HG02943 (cell line): ENCODE measurements around the gene TMEM178A.
"Not testable (repeated sequence)": the region's sequence is repeated elsewhere in the genome, so short reads cannot be mapped to it uniquely, and the experiment has no call there.

ENCODE experiments used
- ATAC-seq: cut with Tn5 transposase; IDR thresholded peaks from one replicate; pipeline ENCODE4 v1.9.1; 2021; ENCODE audit warnings: mild to moderate bottlenecking, low read depth, moderate library complexity; ENCODE audit not compliant: unreplicated experiment

Gene TMEM178A

GRCh38 chr2:39665811-39666490, at the start of gene TMEM178A:
Gene TMEM178A, plus strand, starts transcription at chr2:39665917. Its CDS starts 58 bp downstream, at chr2:39665975.
- no peak for ATAC-seq

DNA sequence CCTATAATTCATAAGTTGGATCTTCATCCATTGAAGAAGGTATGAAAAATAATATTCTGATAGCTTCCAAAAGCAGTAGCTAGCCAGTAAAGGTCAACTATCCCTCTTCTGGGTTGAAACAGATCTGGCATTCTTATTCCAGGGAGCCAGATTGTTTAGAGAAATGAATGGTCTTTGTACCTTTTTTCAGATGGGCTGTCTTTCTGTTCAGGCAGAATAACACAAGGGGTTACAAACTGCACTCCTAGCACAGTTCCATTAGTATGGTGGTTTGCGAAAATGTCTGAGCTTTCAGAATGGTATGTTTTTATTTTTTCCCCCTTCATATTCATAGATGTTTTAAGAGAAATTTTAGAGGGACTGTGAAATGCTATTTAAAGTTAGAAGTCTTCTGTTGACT, 47.5 kb upstream of the TMEM178A start:
- no peak for ATAC-seq

- ATAC-seq, result no peak
Observed at GRCh38 chr2:39618736-39619135, 47.0 kb upstream of the TMEM178A start.

DNA sequence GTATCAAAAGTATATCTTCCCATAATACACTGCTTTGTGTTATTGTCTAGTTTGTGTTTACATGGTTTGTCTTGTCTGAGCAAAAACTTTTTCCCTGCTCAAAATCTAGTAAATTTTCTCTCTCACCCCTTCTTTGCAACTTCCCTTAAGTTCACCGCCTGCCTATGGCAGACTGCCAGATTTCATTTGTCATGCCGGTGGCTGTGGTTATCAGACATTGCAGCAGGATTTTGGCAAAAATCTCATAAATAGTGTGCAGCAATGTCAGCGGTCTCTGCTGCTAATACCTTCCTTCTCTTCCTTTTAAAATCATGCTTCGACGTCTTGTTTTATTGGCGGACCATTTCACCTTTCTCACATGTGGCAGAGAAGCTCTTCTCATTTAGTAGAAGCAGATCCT, 45.6 kb upstream of the TMEM178A start:
- no peak for ATAC-seq

GRCh38 chr2:39621596-39621995, 44.1 kb upstream of the TMEM178A start:
- no peak for ATAC-seq

DNA sequence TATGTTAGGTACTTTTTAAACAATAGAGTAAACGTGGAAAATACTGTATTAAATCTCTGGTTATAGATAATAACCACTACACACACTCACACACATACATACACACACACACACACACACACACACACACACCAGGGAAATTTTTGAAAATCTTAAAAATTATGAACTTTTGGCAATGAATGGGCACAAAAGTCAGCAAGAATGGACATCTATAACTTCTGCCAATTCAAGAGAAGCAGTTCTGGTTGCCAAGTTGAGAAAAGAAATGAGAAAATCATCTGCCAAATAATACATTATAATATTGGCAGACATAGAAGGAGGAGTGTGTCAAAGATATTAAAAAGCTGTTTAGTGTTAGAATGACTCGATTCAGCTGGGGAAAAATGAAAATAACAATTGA, 42.9 kb upstream of the TMEM178A start:
- no peak for ATAC-seq

DNA sequence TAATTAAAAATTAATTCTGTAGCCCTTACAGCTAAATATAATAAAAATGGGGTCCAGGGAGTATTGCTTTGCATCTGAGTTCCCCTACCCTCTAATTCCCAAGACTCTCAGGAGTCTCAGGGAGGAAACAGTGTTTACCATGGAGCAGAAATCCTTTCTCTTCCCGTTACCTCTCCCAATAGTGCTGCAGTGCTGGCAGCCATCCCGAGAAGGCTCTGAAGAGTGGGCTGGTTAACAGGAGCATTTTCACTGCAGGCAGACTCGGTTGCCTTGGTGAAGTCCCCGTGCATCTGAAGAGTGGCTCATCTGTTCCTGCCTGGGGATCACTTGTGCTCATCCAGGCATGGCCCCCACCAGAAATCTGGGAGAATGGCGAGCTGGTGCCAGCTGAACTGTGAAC, 41.8 kb upstream of the TMEM178A start:
- ATAC-seq, result no peak

GRCh38 chr2:39625193-39625926, 40.4 kb upstream of the TMEM178A start:
- no peak for ATAC-seq

- ATAC-seq, result no peak
Observed at GRCh38 chr2:39625927-39626270, 39.8 kb upstream of the TMEM178A start.

DNA sequence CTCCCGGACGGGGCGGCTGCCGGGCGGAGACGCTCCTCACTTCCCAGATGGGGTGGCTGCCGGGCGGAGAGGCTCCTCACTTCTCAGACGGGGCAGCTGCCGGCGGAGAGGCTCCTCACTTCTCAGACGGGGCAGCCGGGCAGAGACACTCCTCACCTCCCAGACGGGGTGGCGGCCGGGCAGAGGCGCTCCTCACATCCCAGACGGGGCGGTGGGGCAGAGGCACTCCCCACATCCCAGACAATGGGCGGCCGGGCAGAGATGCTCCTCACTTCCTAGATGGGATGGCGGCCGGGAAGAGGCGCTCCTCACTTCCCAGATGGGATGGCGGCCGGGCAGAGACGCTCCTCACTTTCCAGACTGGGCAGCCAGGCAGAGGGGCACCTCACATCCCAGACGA, 37.4 kb upstream of the TMEM178A start:
- ATAC-seq, result not testable (repeated sequence)

DNA sequence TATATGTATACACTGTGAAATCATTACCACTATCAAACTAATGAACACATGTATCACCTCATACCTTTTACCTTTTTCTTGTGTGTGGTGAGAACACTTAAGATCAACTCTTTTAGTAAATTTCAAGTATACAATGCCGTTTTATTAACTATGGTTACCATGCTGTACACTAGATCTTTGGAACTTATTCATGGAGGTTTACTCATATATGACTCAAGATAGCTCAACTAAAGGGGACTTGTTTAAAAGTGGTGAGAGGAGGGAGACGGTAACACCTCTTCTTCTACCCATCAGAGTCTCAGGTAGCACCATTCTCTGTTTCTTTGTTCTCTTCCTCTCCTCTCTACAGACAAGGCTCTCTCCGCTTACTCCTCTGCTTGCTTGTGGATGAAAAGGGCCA, 36.1 kb upstream of the TMEM178A start:
- no peak for ATAC-seq

GRCh38 chr2:39631256-39631655, 34.5 kb upstream of the TMEM178A start:
- no peak for ATAC-seq

- ATAC-seq, result no peak
Observed at GRCh38 chr2:39631718-39632117, 34.0 kb upstream of the TMEM178A start.

- no peak for ATAC-seq
Observed at GRCh38 chr2:39632876-39633275, 32.8 kb upstream of the TMEM178A start.

DNA sequence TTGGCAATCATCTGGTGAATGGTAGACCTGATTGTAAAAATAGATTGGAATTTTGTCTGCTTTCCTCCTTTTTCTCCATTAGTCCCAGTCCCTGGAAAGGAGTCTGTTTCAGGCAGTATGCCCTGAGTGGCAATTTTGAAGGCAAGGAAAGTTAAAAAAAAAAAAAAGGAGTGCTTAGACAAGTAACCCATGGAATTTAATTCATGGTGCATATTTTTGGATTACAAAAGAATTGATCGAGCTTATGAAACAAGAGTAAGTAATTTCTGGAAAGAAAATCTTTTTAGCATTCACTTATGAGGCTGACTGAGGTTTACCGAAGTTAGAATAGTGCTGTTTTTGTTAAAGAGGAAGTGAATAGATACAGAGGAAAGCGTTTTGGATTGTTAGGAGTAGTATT, 29.4 kb upstream of the TMEM178A start:
- ATAC-seq, result no peak

- ATAC-seq, result no peak
Observed at GRCh38 chr2:39638581-39638980, 27.1 kb upstream of the TMEM178A start.

- ATAC-seq, result no peak
Observed at GRCh38 chr2:39640107-39640506, 25.6 kb upstream of the TMEM178A start.

DNA sequence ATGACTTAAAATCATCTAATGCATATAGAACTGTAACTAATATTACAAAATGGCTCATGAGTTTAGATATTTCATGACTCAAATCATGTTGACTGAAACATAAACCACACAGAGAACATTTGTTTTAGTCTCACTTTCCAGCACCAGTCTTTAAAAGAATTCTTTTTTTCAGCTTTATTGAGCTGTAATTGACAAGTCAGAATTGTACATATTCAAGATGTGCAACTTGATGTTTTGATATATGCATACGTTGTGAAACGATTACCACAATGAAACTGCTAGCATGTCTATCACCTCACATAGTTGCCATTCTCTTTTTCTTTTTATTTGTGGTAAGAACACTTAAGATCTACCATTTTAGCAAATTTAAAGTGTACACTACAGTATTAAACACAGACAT, 25.0 kb upstream of the TMEM178A start:
- no peak for ATAC-seq

- no peak for ATAC-seq
Observed at GRCh38 chr2:39641635-39642034, 24.1 kb upstream of the TMEM178A start.

DNA sequence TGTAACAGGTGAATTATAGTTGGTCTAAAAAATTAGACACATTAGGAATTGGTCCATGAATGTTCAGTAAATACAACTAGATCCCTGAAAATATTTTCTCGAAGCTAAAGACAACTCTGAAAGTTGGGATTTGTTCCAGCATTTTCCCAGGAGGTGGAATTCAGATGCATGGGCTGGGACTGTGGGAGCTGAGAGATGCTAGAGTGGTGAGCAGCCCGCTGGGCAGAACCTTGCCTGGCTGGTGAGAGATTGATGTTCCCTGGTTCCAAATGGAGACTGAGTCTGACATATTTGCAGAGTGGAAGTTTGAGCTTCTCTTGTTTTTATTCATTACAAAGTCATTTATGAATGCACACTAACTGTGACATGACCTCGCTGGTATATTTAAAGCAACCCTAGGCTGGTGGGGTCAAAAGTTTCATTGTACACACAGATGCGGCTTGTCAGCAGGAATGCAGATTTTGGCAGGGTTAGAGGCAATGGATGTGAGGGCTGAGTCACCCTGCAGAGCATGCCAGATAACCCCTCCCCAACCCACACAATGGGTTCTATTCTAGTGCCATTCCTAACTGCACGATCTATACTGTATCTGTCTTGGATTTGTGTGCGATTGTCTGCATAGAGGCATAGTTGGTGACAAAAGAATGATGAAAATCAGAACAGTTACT, 23.5 kb upstream of the TMEM178A start:
- ATAC-seq, result no peak

DNA sequence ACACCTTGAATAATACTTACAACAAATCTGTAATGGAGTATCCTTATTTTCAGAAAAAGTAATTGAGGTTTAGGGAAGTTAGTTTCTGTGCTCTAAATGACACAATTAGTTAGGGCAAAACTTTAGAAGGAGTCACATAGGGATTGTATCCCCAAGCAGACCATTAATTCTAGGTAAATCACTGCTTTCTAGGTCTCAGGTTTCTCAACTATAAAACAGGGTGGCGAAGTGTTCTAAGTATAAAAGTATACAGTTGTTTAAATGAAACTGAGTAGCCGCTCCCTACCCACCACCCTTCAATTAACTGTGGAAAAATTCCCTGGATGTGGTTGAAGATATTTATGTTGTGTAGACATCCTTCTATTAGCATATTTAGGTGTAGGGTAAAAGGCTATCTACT, 19.9 kb upstream of the TMEM178A start:
- no peak for ATAC-seq

- no peak for ATAC-seq
Observed at GRCh38 chr2:39646267-39646666, 19.4 kb upstream of the TMEM178A start.
